ENCODE measurements around the gene CDKN3.
"Not testable (repeated sequence)": the region's sequence is repeated elsewhere in the genome, so short reads cannot be mapped to it uniquely, and the experiment has no call there.

CDKN3 gene

GRCh38 chr14:54447231-54447692 lies 50.5 kb downstream of the CDKN3 start:
- Mint-ChIP-seq H3K9me3 (no peaks in the 10 kb centered on the region), H3K27ac (no peak overlapping the region), H3K27me3 (peaks cover 2% of the 10 kb centered on the region), H3K36me3 (ENCODE audit: low read depth) (no peaks in the 10 kb centered on the region), H3K4me1 (peaks cover 45% of the 10 kb centered on the region), H3K4me3 (no peak overlapping the region)
- ATAC-seq = peak; percentile 57
- DNase-seq = no peak

DNA sequence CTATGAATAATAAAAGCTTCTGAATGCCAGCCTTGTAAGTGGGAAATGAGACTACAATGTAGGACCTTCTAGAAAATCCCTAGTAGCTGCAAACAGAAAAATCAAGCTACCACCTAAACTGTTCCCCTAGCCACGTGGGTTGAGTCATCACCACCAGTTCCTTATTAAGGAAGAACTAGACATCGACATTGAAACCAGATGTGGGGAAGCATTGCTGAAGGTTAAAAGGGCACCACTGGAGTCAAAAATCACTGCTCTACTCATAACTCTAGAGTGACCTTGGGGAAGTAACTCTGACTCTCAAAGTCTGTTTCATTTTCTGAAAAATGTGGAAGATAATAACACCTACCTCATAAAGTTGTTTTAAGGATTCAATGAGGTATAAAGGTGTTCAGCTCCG lies 53.7 kb downstream of the CDKN3 start:
- Mint-ChIP-seq H3K9me3 (no peaks in the 10 kb centered on the region), H3K36me3 (ENCODE audit: low read depth) (no peaks in the 10 kb centered on the region), H3K4me3 (no peak overlapping the region), H3K4me1 (peaks cover 44% of the 10 kb centered on the region), H3K27ac (peak overlapping the region; percentile 66), H3K27me3 (peaks cover 2% of the 10 kb centered on the region)
- ATAC-seq = peak; percentile 68
- DNase-seq = no peak

DNA sequence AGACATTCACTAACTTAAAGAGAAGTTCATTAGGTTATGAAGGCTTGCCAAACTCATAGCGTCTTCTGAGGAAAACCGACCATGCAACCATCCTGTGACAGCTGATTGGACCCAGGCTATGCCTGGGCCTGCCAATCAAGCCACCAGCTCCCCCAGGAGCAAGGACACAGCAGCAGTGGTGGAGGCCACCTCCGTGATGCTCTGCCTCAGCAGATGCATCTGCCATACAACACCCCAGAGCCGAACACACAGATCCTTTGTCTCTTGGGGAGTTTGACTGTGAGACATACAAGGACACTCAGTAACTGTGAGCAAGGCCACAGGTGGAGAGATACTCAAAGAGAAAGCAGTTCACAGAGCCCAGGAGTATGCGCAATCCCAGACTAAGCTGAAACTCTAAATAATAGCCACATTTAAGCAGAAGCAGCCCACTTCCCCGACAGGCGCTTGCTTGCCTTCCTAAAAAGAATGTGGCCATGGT lies 54.4 kb downstream of the CDKN3 start:
- DNase-seq (no peak), ATAC-seq (no peak)
- Mint-ChIP-seq H3K27me3 (peaks cover under 1% of the 10 kb centered on the region), H3K9me3 (no peaks in the 10 kb centered on the region), H3K4me3 (no peak overlapping the region), H3K27ac (peak overlapping the region; percentile 66), H3K36me3 (ENCODE audit: low read depth) (no peaks in the 10 kb centered on the region), H3K4me1 (peaks cover 41% of the 10 kb centered on the region)

GRCh38 chr14:54451961-54452360 lies 55.2 kb downstream of the CDKN3 start:
- peaks cover 34% of the 10 kb centered on the region for H3K4me1 Mint-ChIP-seq
- no peak overlapping the region for H3K27ac Mint-ChIP-seq
- no peaks in the 10 kb centered on the region for H3K36me3 Mint-ChIP-seq (ENCODE audit: low read depth)
- no peak overlapping the region for H3K4me3 Mint-ChIP-seq
- no peaks in the 10 kb centered on the region for H3K27me3 Mint-ChIP-seq
- ATAC-seq (no peak), DNase-seq (no peak)
- H3K9me3 Mint-ChIP-seq = no peaks in the 10 kb centered on the region

DNA sequence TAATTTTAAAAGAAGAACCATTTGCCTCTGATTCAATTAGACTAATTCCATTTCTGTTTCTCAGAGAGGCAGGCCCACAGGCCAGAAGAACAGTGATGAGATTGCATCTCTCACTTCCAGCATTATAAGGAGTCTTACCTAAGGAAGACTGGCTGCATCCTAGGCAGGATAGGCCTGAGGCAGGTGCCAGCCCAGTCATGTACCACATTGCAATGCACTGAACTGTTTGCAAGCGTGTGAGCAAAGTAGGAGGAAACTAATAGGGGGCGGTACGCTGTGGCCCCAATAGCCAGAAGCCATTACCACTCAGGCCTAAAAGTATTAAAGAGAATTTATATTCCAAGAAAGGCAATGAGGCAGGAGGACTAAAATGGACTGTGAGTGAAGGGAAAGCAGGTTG lies 56.4 kb downstream of the CDKN3 start:
- ATAC-seq (no peak), DNase-seq (no peak)
- no peaks in the 10 kb centered on the region for H3K27me3 Mint-ChIP-seq
- peaks cover 24% of the 10 kb centered on the region for H3K4me1 Mint-ChIP-seq
- H3K4me3 Mint-ChIP-seq = no peak overlapping the region
- no peaks in the 10 kb centered on the region for H3K9me3 Mint-ChIP-seq
- no peaks in the 10 kb centered on the region for H3K36me3 Mint-ChIP-seq (ENCODE audit: low read depth)
- no peak overlapping the region for H3K27ac Mint-ChIP-seq

DNA sequence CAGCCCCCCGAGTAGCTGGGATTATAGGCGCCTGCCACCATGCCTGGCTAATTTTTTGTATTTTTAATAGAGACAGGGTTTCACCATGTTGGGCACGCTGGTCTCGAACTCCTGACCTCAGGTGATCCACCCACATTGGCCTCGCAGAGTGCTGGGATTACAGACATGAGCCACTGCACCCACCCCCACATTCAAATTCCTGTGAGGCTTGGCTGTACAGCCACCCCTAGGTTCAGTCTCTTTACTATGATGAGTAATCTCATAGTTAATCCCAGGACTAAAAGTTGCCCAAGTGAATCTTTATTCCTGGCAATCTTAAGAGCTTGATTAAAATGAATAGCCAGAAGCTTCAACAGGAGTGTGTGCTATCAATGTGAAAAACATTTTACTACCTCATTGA lies 57.2 kb downstream of the CDKN3 start:
- ATAC-seq; H3K36me3 Mint-ChIP-seq (ENCODE audit: low read depth); H3K27me3 Mint-ChIP-seq; DNase-seq; H3K4me3 Mint-ChIP-seq; H3K9me3 Mint-ChIP-seq; H3K27ac Mint-ChIP-seq: not testable (repeated sequence)
- H3K4me1 Mint-ChIP-seq = peaks cover 16% of the 10 kb centered on the region

DNA sequence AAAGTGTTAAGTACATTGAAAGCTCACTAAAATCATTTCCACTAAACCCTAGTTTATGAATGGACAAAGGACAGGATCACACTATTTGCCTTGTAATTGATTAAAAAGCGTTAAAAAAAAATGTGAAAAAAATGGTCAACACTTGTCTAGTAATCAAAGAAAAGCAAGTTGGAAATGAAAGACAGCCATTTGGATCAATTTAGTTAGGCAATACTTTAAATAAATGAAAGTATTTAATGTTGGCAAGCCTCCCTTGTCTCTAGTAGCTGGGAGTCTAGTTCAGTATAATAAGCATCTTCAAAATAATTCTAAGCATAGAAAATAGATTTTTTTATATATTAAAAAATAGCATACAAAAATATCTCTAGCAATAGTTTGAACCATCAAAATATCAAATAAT lies 58.6 kb downstream of the CDKN3 start:
- Mint-ChIP-seq H3K27ac (no peak overlapping the region), H3K27me3 (no peaks in the 10 kb centered on the region), H3K4me1 (peaks cover 7% of the 10 kb centered on the region), H3K9me3 (peaks cover 6% of the 10 kb centered on the region), H3K36me3 (ENCODE audit: low read depth) (peaks cover 7% of the 10 kb centered on the region), H3K4me3 (no peak overlapping the region)
- ATAC-seq (no peak), DNase-seq (no peak)

GRCh38 chr14:54456820-54457608 lies 60.2 kb downstream of the CDKN3 start:
- not testable (repeated sequence) for H3K4me3 Mint-ChIP-seq; H3K27ac Mint-ChIP-seq; H3K9me3 Mint-ChIP-seq; H3K27me3 Mint-ChIP-seq; DNase-seq; H3K4me1 Mint-ChIP-seq; ATAC-seq; H3K36me3 Mint-ChIP-seq (ENCODE audit: low read depth)

GRCh38 chr14:54457609-54457996 lies 60.8 kb downstream of the CDKN3 start:
- H3K27ac Mint-ChIP-seq = no peak overlapping the region
- no peak overlapping the region for H3K4me3 Mint-ChIP-seq
- peaks cover 6% of the 10 kb centered on the region for H3K9me3 Mint-ChIP-seq
- no peak for DNase-seq
- H3K36me3 Mint-ChIP-seq (ENCODE audit: low read depth) = peaks cover 7% of the 10 kb centered on the region
- no peak for ATAC-seq
- H3K27me3 Mint-ChIP-seq = no peaks in the 10 kb centered on the region
- peaks cover 11% of the 10 kb centered on the region for H3K4me1 Mint-ChIP-seq

GRCh38 chr14:54458536-54458935 lies 61.7 kb downstream of the CDKN3 start:
- H3K27ac Mint-ChIP-seq; ATAC-seq; H3K27me3 Mint-ChIP-seq; DNase-seq; H3K36me3 Mint-ChIP-seq (ENCODE audit: low read depth); H3K9me3 Mint-ChIP-seq; H3K4me3 Mint-ChIP-seq: not testable (repeated sequence)
- peaks cover 13% of the 10 kb centered on the region for H3K4me1 Mint-ChIP-seq

- ATAC-seq = no peak
- no peak overlapping the region for H3K27ac Mint-ChIP-seq
Observed at GRCh38 chr14:54459106-54459505, 62.3 kb downstream of the CDKN3 start.

GRCh38 chr14:54462048-54462447 lies 65.2 kb downstream of the CDKN3 start:
- peaks cover 7% of the 10 kb centered on the region for H3K36me3 Mint-ChIP-seq (ENCODE audit: low read depth)
- no peak overlapping the region for H3K4me3 Mint-ChIP-seq
- DNase-seq (no peak), ATAC-seq (peak; percentile 73)
- H3K4me1 Mint-ChIP-seq = peaks cover 13% of the 10 kb centered on the region
- H3K27me3 Mint-ChIP-seq = no peaks in the 10 kb centered on the region
- H3K9me3 Mint-ChIP-seq = peaks cover 6% of the 10 kb centered on the region
- H3K27ac Mint-ChIP-seq = peak overlapping the region; percentile 66

More at GRCh38 chr14:54459106-54459505, 62.3 kb downstream of the CDKN3 start:
- Mint-ChIP-seq H3K4me1 (peaks cover 13% of the 10 kb centered on the region), H3K9me3 (peaks cover 6% of the 10 kb centered on the region), H3K36me3 (ENCODE audit: low read depth) (peaks cover 7% of the 10 kb centered on the region), H3K27me3 (no peaks in the 10 kb centered on the region), H3K4me3 (no peak overlapping the region)
- no peak for DNase-seq

DNA sequence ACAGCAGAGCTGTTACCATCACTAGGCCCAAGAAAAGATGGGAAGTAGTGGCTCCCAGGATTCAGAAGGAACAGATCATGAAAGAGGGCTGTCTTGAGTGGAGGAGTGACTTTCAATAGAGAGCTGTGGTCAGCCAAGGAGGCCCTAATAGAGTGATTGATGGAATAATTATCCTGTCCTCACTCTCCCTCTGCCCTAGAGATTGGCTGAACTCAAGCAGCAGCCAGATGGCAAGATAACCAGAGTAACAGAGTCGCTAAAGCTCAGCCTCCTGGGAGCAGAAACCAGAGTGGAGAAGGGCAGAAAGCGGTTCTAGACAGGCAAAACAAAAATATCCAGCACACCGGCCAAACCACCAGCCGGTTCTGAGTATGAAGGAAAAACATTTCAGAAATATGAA lies 68.8 kb downstream of the CDKN3 start:
- H3K27me3 Mint-ChIP-seq = no peaks in the 10 kb centered on the region
- DNase-seq (no peak), ATAC-seq (no peak)
- H3K9me3 Mint-ChIP-seq = peaks cover 10% of the 10 kb centered on the region
- no peak overlapping the region for H3K4me3 Mint-ChIP-seq
- no peak overlapping the region for H3K27ac Mint-ChIP-seq
- H3K4me1 Mint-ChIP-seq = peaks cover 13% of the 10 kb centered on the region
- peaks cover 15% of the 10 kb centered on the region for H3K36me3 Mint-ChIP-seq (ENCODE audit: low read depth)

- H3K27ac Mint-ChIP-seq = no peak overlapping the region
Observed at GRCh38 chr14:54467280-54467679, 70.5 kb downstream of the CDKN3 start.

More at GRCh38 chr14:54467280-54467679, 70.5 kb downstream of the CDKN3 start:
- Mint-ChIP-seq H3K4me1 (peaks cover 6% of the 10 kb centered on the region), H3K36me3 (ENCODE audit: low read depth) (peaks cover 15% of the 10 kb centered on the region), H3K9me3 (peaks cover 10% of the 10 kb centered on the region), H3K4me3 (no peak overlapping the region), H3K27me3 (no peaks in the 10 kb centered on the region)
- ATAC-seq (no peak), DNase-seq (no peak)

Measured in activated naive CD8-positive, alpha-beta T cell treated with anti-CD3 and anti-CD28 coated beads, Interleukin-2, amount 50 U/mL, for 24 hours (primary cell).